Endothelial cell of umbilical vein (primary cell): ENCODE results near the gene ARID1B. TPM values are rescaled to one million over a fixed set of nuclear protein-coding genes. Genes with fewer than 3 reads are reported as not detected.

Experiments used
- BruUV-seq: library from RNA; stranded (reverse); fragments of 400-500 nt; replicated peaks from 2 replicates; lab custom pipeline; 2021; lab: Mats Ljungman, UMichigan
- CTCF ChIA-PET: fragments of 300-600, 350-600 bp; sonication (Branson Sonifier 250); formaldehyde crosslinking; loops from one replicate; lab custom pipeline; 2021; ENCODE audit warnings: antibody characterized with exemption, inconsistent platforms; lab: Charles Lee
- POLR2A ChIA-PET: fragments of 300-600, 350-600 bp; sonication (Branson Sonifier 250); formaldehyde crosslinking; loops from one replicate; lab custom pipeline; 2021; ENCODE audit warnings: antibody characterized with exemption, inconsistent platforms; lab: Charles Lee
- DNase-seq: peaks from one replicate; pipeline ENCODE4 v3.0.0-alpha.2; 2011; ENCODE audit warnings: low read depth, low spot score
- FAIRE-seq: peaks from 2 replicates; lab custom pipeline; 2011; peaks lifted over from hg19 to GRCh38; lab: Jason Lieb, UNC
- H2AFZ ChIP-seq: 2 replicates; pipeline ENCODE4 v1.6.0; 2012; ENCODE audit warnings: low read depth, low read length, control low read depth, inconsistent platforms
- H3K27ac ChIP-seq: 2 replicates; pipeline ENCODE4 v1.5.1; 2011; ENCODE audit warnings: low read depth, mild to moderate bottlenecking, control low read depth, low read length, moderate library complexity; ENCODE audit not compliant: insufficient read depth
- H3K27me3 ChIP-seq, 2 experiments: 2 replicates each; pipeline versions ENCODE4 v1.6.0 to v1.6.1; 2011; ENCODE audit warnings: low read length in 2 of 2, mixed read lengths in 1 of 2; ENCODE audit not compliant: control insufficient read depth in 2 of 2, insufficient read depth in 2 of 2
- H3K36me3 ChIP-seq, 2 experiments: 2 replicates in 1 of 2; 3 replicates in 1 of 2; pipeline ENCODE4 v1.5.1; 2011; ENCODE audit warnings: low read length in 2 of 2, mild to moderate bottlenecking in 1 of 2, moderate library complexity in 1 of 2; ENCODE audit not compliant: control insufficient read depth in 2 of 2, insufficient read depth in 2 of 2; ENCODE audit errors: extremely low read depth in 1 of 2
- H3K4me1 ChIP-seq: 3 replicates; pipeline ENCODE4 v1.5.1; 2011; ENCODE audit warnings: mild to moderate bottlenecking, low read length; ENCODE audit not compliant: control insufficient read depth, insufficient read depth; ENCODE audit errors: extremely low read depth
- H3K4me2 ChIP-seq: 2 replicates; pipeline ENCODE4 v1.6.1; 2011; ENCODE audit warnings: low read length, control low read depth, mixed read lengths; ENCODE audit not compliant: insufficient read depth
- H3K4me3 ChIP-seq, 3 experiments: fragments of 200-600 bp in 1 of 3; sonication (generic), shearing (Covaris generic) in 1 of 3; replicated peaks in 1 of 3; 2 replicates each; pipeline ENCODE4 v1.5.1; 2011 to 2016; ENCODE audit warnings: control low read depth in 3 of 3, low read length in 3 of 3, mild to moderate bottlenecking in 2 of 3, inconsistent platforms in 1 of 3, low read depth in 1 of 3, moderate library complexity in 1 of 3; ENCODE audit not compliant: insufficient read depth in 1 of 3
- H3K79me2 ChIP-seq: 2 replicates; pipeline ENCODE4 v1.6.0; 2012; ENCODE audit warnings: low read length, inconsistent platforms; ENCODE audit not compliant: control insufficient read depth, insufficient read depth
- H3K9ac ChIP-seq: replicated peaks from 2 replicates; pipeline ENCODE3; 2011; ENCODE audit warnings: low read length, control low read depth; ENCODE audit not compliant: insufficient read depth; ENCODE audit errors: extremely low read depth
- H3K9me1 ChIP-seq: replicated peaks from 3 replicates; pipeline ENCODE4 v1.6.0; 2011; ENCODE audit warnings: mild to moderate bottlenecking, low read length; ENCODE audit not compliant: control insufficient read depth, insufficient read depth; ENCODE audit errors: extremely low read depth
- H3K9me3 ChIP-seq: replicated peaks from 2 replicates; pipeline ENCODE4 v1.5.1; 2012; ENCODE audit warnings: low read length, inconsistent platforms; ENCODE audit not compliant: control insufficient read depth, insufficient read depth
- H4K20me1 ChIP-seq: replicated peaks from 2 replicates; pipeline ENCODE3; 2011; ENCODE audit warnings: mild to moderate bottlenecking, low read length; ENCODE audit not compliant: control insufficient read depth, insufficient read depth; ENCODE audit errors: extremely low read depth
- CTCF ChIP-seq, 2 donors: IDR thresholded peaks; 1 replicate in 1 of 2; 2 replicates in 1 of 2; pipeline ENCODE4 v1.5.1; 2011; ENCODE audit warnings: low read length in 2 of 2, mild to moderate bottlenecking in 2 of 2, moderate library complexity in 2 of 2, control low read depth in 1 of 2, inconsistent platforms in 1 of 2, low read depth in 1 of 2; ENCODE audit not compliant: insufficient read depth in 1 of 2; ENCODE audit errors: extremely low read depth in 1 of 2
- EZH2 ChIP-seq: IDR thresholded peaks from 2 replicates; pipeline ENCODE4 v1.6.1; 2012; ENCODE audit warnings: borderline replicate concordance, low read depth, mild to moderate bottlenecking, moderate library complexity, low read length, inconsistent platforms; ENCODE audit not compliant: severe bottlenecking
- FOS ChIP-seq: IDR thresholded peaks from 2 replicates; pipeline ENCODE4 v1.6.1; 2011; ENCODE audit warnings: mild to moderate bottlenecking, low read length, moderate library complexity, borderline replicate concordance; ENCODE audit not compliant: insufficient read depth
- GATA2 ChIP-seq: IDR thresholded peaks from 2 replicates; pipeline ENCODE4 v1.7.0; 2011; ENCODE audit warnings: low read depth, mild to moderate bottlenecking, moderate library complexity, mixed read lengths, low read length; ENCODE audit not compliant: insufficient read length, insufficient read depth
- JUN ChIP-seq: IDR thresholded peaks from 2 replicates; pipeline ENCODE4 v1.6.1; 2011; ENCODE audit warnings: borderline replicate concordance, low read depth; ENCODE audit not compliant: insufficient read length, insufficient read depth
- MAX ChIP-seq: IDR thresholded peaks from 2 replicates; pipeline ENCODE4 v1.6.1; 2011; ENCODE audit not compliant: insufficient read depth, insufficient read length
- MYC ChIP-seq: IDR thresholded peaks from one replicate; pipeline ENCODE4 v1.6.1; 2011; ENCODE audit warnings: mild to moderate bottlenecking, low read depth, low read length
- POLR2A ChIP-seq: IDR thresholded peaks from 2 replicates; pipeline ENCODE4 v1.6.1; 2012; ENCODE audit warnings: low read depth, mild to moderate bottlenecking, control low read depth, low read length
- POLR2AphosphoS5 ChIP-seq: IDR thresholded peaks from 2 replicates; pipeline ENCODE4 v1.6.1; 2012; ENCODE audit warnings: low read depth, mild to moderate bottlenecking, control low read depth, low read length, moderate library complexity; ENCODE audit not compliant: insufficient read depth
- dilution Hi-C: fragments of 300-500 bp; cut with MboI; formaldehyde crosslinking; loops from one replicate; pipeline ENCODE4 v1.15.0; 2019; ENCODE audit warnings: low sequenced_read_pairs; ENCODE audit not compliant: extremely low pct_ligation_motif_present
- intact Hi-C: fragments of 100-400 bp; cut with micrococcal nuclease; formaldehyde crosslinking; loops from one replicate; pipeline ENCODE4 v1.10.0; 2022
- polyA plus RNA-seq, 4 experiments: library from polyadenylated mRNA; depleted of rRNA in 3 of 4; stranded (reverse) in 3 of 4; unstranded in 1 of 4; fragments of >200 nt; gene quantifications; 2 replicates each; pipeline versions ENCODE4 v1.2.1 to v1.2.3, GENCODE V29; 2011 to 2012; ENCODE audit warnings: missing spikeins in 1 of 4
- total RNA-seq: library from RNA; stranded (reverse); gene quantifications from 2 replicates; pipeline ENCODE4 v1.2.3, GENCODE V29; 2021

Gene ARID1B
- total and polyA plus RNA-seq, 2 donors (not counting 3 experiments of a cell fraction or from before 2014, with no cell fraction given), result 21.8 to 89.5 TPM

- Histone ChIP-seq H3K9ac (no peak overlapping the region), H3K36me3 (no peaks in the 10 kb centered on the region), H3K27ac (no peak overlapping the region), H2AFZ (no peak overlapping the region), H3K79me2 (no peaks in the 10 kb centered on the region), H3K9me3 (no peaks in the 10 kb centered on the region), H3K4me1 (no peaks in the 10 kb centered on the region), H3K27me3 (peaks cover 0 to 2% of the 10 kb centered on the region in 2 experiments), H3K4me3 (no peak overlapping the region), H4K20me1 (no peaks in the 10 kb centered on the region), H3K9me1 (no peaks in the 10 kb centered on the region), H3K4me2 (no peak overlapping the region)
- TF ChIP-seq MAX (no peak), POLR2AphosphoS5 (no peak), CTCF (IDR thresholded peaks at IDR 0.05; ENCODE audit: extremely low read depth in 1 of 2, insufficient read depth in 1 of 2, low read depth in 1 of 2, low read length in 2 of 2) (no peak), POLR2A (no peak), FOS (no peak), MYC (no peak), JUN (no peak), EZH2 (no peak), GATA2 (no peak)
- no peak for DNase-seq
- BruUV-seq, result no TSS peak
- FAIRE-seq, result no peak
- ChIA-PET POLR2A (no interaction called here), CTCF (no interaction called here)
- intact Hi-C loops, result no loop called here
- dilution Hi-C loops, result no loop called here
Observed at GRCh38 chr6:156767603-156768467, 9.3 kb upstream of the ARID1B start.
